ENCODE data around the gene GNL1. TPM values are rescaled to one million over a fixed set of nuclear protein-coding genes. Genes with fewer than 3 reads are reported as not detected.
A peak's percentile ranks its signal among the peaks of the same experiment; 100 is the strongest.
"Not testable (repeated sequence)": the region's sequence is repeated elsewhere in the genome, so short reads cannot be mapped to it uniquely, and the experiment has no call there.

The GNL1 gene
- total RNA-seq, 1 experiment from 2014 or later: 94.1 TPM

DNA sequence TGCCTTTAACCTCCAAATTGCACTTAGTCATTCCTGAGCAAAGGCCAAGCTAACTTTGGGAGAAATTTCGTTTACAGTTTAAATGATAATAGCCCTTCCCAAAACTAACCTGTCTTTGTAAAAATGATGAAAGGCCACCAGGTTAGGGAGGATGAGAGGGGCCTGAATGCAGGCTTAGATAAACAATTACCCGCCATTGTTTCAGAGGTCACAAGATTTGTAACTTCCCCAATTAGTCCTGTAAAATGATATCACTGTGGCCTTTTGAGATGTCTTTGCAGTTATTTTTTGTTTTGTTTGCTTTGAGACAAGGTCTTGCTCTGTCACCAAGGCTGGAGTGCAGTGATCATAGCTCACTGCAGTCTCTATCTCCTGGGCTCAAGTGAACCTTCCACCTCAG, 26.3 kb downstream of the GNL1 start:
- H3K4me1 ChIP-seq: peaks cover 13% of the 10 kb centered on the region
- no peak for DNase-seq
- H3K36me3 ChIP-seq (ENCODE audit: control insufficient read depth, insufficient read depth, low read length): no peaks in the 10 kb centered on the region
- H3K27me3 Mint-ChIP-seq (ENCODE audit: insufficient read depth, unreplicated experiment): no peaks in the 10 kb centered on the region
- ChIA-PET CTCF (no interaction called here), POLR2A (no interaction called here)
- BruUV-seq (replicated peaks): no TSS peak
- peaks cover 7% of the 10 kb centered on the region for H3K9me3 Mint-ChIP-seq (ENCODE audit: unreplicated experiment)
- H3K9me3 ChIP-seq: peaks cover 10% of the 10 kb centered on the region
- no peak overlapping the region for H3K4me3 Mint-ChIP-seq (ENCODE audit: unreplicated experiment)
- intact Hi-C loops (cut with micrococcal nuclease; ENCODE audit: unreplicated experiment): no loop called here
- TF ChIP-seq CTCF (IDR thresholded peaks at IDR 0.05; ENCODE audit: insufficient read depth in 1 of 2, low read depth in 1 of 2, low read length in 1 of 2, severe bottlenecking in 1 of 2, unreplicated experiment in 1 of 2): no peak
- H3K4me1 Mint-ChIP-seq (ENCODE audit: low read depth, unreplicated experiment): peaks cover 7% of the 10 kb centered on the region
- H3K27ac Mint-ChIP-seq (ENCODE audit: unreplicated experiment): no peak overlapping the region
- H3K27me3 ChIP-seq (replicated peaks; ENCODE audit: control insufficient read depth, insufficient read depth, low read length): no peaks in the 10 kb centered on the region
- no peak overlapping the region for H3K4me3 ChIP-seq (ENCODE audit: low read depth, low read length)
- H3K36me3 Mint-ChIP-seq (ENCODE audit: insufficient read depth, unreplicated experiment): no peaks in the 10 kb centered on the region

DNA sequence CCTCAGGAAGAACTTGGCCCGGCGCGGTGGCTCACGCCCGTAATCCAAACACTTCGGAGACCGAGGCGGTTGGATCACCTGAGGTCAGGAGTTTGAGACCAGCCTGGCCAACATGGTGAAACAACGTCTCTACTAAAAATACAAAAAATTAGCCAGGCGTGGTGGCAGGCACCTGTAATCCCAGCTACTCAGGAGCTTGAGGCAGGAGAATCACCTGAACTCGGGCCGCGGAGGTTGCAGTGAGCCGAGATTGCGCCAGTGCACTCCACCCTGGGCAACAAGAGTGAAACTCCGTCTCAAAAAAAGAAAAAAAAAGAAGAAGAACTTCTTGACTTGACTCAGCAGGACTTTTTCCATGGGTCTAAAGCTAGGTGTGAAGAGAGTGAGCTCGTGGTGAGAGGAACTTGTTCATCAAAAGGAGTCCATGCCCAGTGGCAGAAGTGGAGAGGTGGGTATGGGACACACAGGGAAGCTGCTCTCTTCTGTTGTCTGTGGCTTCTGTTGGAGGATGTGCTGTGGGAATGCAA, 26.9 kb downstream of the GNL1 start:
- H3K9me3 ChIP-seq; H3K36me3 Mint-ChIP-seq (ENCODE audit: insufficient read depth, unreplicated experiment); H3K36me3 ChIP-seq (ENCODE audit: control insufficient read depth, insufficient read depth, low read length); H3K27me3 ChIP-seq (replicated peaks; ENCODE audit: control insufficient read depth, insufficient read depth, low read length); BruUV-seq (replicated peaks); intact Hi-C loops (cut with micrococcal nuclease; ENCODE audit: unreplicated experiment); H3K27ac Mint-ChIP-seq (ENCODE audit: unreplicated experiment); H3K27me3 Mint-ChIP-seq (ENCODE audit: insufficient read depth, unreplicated experiment); DNase-seq; H3K9me3 Mint-ChIP-seq (ENCODE audit: unreplicated experiment); CTCF ChIA-PET; H3K4me1 Mint-ChIP-seq (ENCODE audit: low read depth, unreplicated experiment); POLR2A ChIA-PET; H3K4me3 Mint-ChIP-seq (ENCODE audit: unreplicated experiment); H3K4me3 ChIP-seq (ENCODE audit: low read depth, low read length): not testable (repeated sequence)
- H3K4me1 ChIP-seq: peaks cover 13% of the 10 kb centered on the region

DNA sequence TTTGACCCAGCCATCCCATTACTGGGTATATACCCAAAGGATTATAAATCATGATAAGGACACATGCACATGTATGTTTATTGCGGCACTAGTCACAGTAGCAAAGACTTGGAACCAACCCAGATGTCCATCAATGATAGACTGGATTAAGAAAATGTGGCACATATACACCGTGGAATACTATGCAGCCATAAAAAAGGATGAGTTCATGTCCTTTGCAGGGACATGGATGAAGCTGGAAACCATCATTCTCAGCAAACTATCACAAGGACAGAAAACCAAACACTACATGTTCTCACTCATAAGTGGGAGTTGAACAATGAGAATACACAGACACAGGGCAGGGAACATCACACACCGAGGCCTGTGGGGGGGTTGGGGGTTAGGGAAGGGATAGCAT, 29.8 kb downstream of the GNL1 start:
- H3K4me1 Mint-ChIP-seq (ENCODE audit: low read depth, unreplicated experiment); POLR2A ChIA-PET; DNase-seq; H3K36me3 ChIP-seq (ENCODE audit: control insufficient read depth, insufficient read depth, low read length); CTCF ChIA-PET; BruUV-seq (replicated peaks); H3K36me3 Mint-ChIP-seq (ENCODE audit: insufficient read depth, unreplicated experiment); H3K27ac Mint-ChIP-seq (ENCODE audit: unreplicated experiment); intact Hi-C loops (cut with micrococcal nuclease; ENCODE audit: unreplicated experiment); H3K27me3 ChIP-seq (replicated peaks; ENCODE audit: control insufficient read depth, insufficient read depth, low read length); H3K27me3 Mint-ChIP-seq (ENCODE audit: insufficient read depth, unreplicated experiment); H3K4me3 ChIP-seq (ENCODE audit: low read depth, low read length); H3K9me3 Mint-ChIP-seq (ENCODE audit: unreplicated experiment); H3K4me3 Mint-ChIP-seq (ENCODE audit: unreplicated experiment); H3K9me3 ChIP-seq: not testable (repeated sequence)
- peaks cover 13% of the 10 kb centered on the region; the same call in 1 of the 2 replicates for H3K4me1 ChIP-seq

GRCh38 chr6:30521952-30522351, 34.3 kb downstream of the GNL1 start:
- H3K36me3 Mint-ChIP-seq (ENCODE audit: insufficient read depth, unreplicated experiment); H3K4me3 ChIP-seq (ENCODE audit: low read depth, low read length); H3K27me3 ChIP-seq (replicated peaks; ENCODE audit: control insufficient read depth, insufficient read depth, low read length); BruUV-seq (replicated peaks); H3K36me3 ChIP-seq (ENCODE audit: control insufficient read depth, insufficient read depth, low read length); H3K9me3 ChIP-seq; intact Hi-C loops (cut with micrococcal nuclease; ENCODE audit: unreplicated experiment); H3K27ac Mint-ChIP-seq (ENCODE audit: unreplicated experiment); DNase-seq; H3K4me1 Mint-ChIP-seq (ENCODE audit: low read depth, unreplicated experiment); POLR2A ChIA-PET; H3K27me3 Mint-ChIP-seq (ENCODE audit: insufficient read depth, unreplicated experiment); H3K4me3 Mint-ChIP-seq (ENCODE audit: unreplicated experiment); H3K9me3 Mint-ChIP-seq (ENCODE audit: unreplicated experiment); H3K4me1 ChIP-seq: not testable (repeated sequence)
- CTCF ChIA-PET: interaction anchor here (1.0 kb wide), 1 partner anchor 20 kb away, joined by 3 read pairs; no protein-coding TSS in a partner anchor

GRCh38 chr6:30521082-30521481, 35.2 kb downstream of the GNL1 start:
- H3K9me3 ChIP-seq; H3K4me3 Mint-ChIP-seq (ENCODE audit: unreplicated experiment); H3K4me1 Mint-ChIP-seq (ENCODE audit: low read depth, unreplicated experiment); H3K27me3 ChIP-seq (replicated peaks; ENCODE audit: control insufficient read depth, insufficient read depth, low read length); POLR2A ChIA-PET; BruUV-seq (replicated peaks); H3K9me3 Mint-ChIP-seq (ENCODE audit: unreplicated experiment); H3K27ac Mint-ChIP-seq (ENCODE audit: unreplicated experiment); H3K36me3 ChIP-seq (ENCODE audit: control insufficient read depth, insufficient read depth, low read length); H3K27me3 Mint-ChIP-seq (ENCODE audit: insufficient read depth, unreplicated experiment); H3K36me3 Mint-ChIP-seq (ENCODE audit: insufficient read depth, unreplicated experiment); intact Hi-C loops (cut with micrococcal nuclease; ENCODE audit: unreplicated experiment); H3K4me1 ChIP-seq; H3K4me3 ChIP-seq (ENCODE audit: low read depth, low read length): not testable (repeated sequence)
- DNase-seq: peak; percentile 29 to 54
- CTCF ChIA-PET: interaction anchor here (1.0 kb wide), 1 partner anchor 20 kb away, joined by 3 read pairs; no protein-coding TSS in a partner anchor
